GM20000 (cell line): ENCODE results near the gene KRTAP3-2.
A peak's percentile ranks its signal among the peaks of the same experiment; 100 is the strongest.

Experiments used
- DNase-seq: peaks from one replicate; pipeline ENCODE4 v3.0.0; 2012; ENCODE audit warnings: low spot score
- CTCF ChIP-seq: IDR thresholded peaks from 2 replicates; pipeline ENCODE4 v1.5.1; 2012; ENCODE audit warnings: mild to moderate bottlenecking, control low read depth; ENCODE audit errors: extremely low read depth, missing control alignments

The KRTAP3-2 gene

GRCh38 chr17:40978575-40979151 is 21.0 kb downstream of the KRTAP3-2 start:
- TF ChIP-seq CTCF, result no peak
- no peak for DNase-seq

- TF ChIP-seq CTCF, result no peak
- no peak for DNase-seq
These were observed 24.2 kb downstream of the KRTAP3-2 start for GRCh38 chr17:40975516-40975915.

GRCh38 chr17:40974366-40974765 is 25.3 kb downstream of the KRTAP3-2 start:
- DNase-seq, result no peak
- no peak for TF ChIP-seq CTCF

- TF ChIP-seq CTCF, result no peak
- DNase-seq, result no peak
These were observed 32.1 kb downstream of the KRTAP3-2 start for GRCh38 chr17:40967582-40967981.

- no peak for DNase-seq
- no peak for TF ChIP-seq CTCF
These were observed 32.9 kb downstream of the KRTAP3-2 start, which contains the start of gene KRT39 for GRCh38 chr17:40966848-40967247. TSS of gene KRT39 (minus strand) at chr17:40966948. CDS start at chr17:40966856, 92 bp downstream.

GRCh38 chr17:40963838-40964237 is 35.9 kb downstream of the KRTAP3-2 start:
- TF ChIP-seq CTCF, result peak; percentile 39
- DNase-seq, result peak; percentile 37

GRCh38 chr17:40962059-40962561 is 37.6 kb downstream of the KRTAP3-2 start:
- no peak for TF ChIP-seq CTCF
- no peak for DNase-seq
